Measurements from ENCODE around the gene KCNJ6.

Gene KCNJ6

GRCh38 chr21:37811711-37812110, 104.5 kb downstream of the KCNJ6 start:
- no peak for DNase-seq

DNA sequence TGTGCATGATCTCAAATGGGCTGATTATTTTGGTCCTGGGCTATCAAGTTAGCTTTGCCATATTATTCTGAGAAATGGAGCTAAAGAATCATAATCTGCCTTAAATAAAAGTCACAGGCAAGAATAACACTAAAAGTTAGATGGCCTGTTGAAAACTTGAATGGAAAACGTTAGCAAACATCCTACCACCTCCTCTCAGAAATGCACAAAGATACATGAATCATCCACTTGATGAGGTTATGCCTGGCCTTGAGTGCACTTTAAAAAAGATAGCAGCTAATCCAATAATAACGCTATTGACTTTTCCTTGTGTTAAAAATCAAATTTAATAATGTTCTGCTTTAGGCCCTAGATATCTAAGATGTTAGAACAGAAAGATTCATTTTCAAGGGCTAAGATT, 108.0 kb downstream of the KCNJ6 start:
- DNase-seq = no peak

DNA sequence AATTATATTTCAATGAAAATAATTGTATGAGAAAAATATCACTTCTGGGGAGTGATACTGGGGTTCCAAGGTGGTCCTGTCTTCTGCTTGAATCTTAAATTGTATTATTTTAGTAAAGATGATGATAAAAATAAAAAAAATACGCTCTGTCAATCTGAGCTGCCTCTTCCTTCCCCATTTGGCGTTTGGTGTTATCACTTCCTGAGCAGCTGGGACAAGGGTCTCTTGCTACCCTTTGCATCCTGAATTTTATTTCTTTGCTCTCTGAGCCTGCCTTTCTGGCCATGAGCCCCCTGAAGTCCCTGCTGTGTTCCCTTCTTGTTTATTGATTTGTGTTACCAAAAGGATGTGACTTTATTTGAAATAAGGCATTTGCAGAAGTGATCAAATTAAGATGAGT, 111.0 kb downstream of the KCNJ6 start:
- no peak for DNase-seq

- no peak for DNase-seq
Measured at GRCh38 chr21:37804001-37804400, 112.3 kb downstream of the KCNJ6 start.

GRCh38 chr21:37803101-37803651, 113.1 kb downstream of the KCNJ6 start:
- no peak for DNase-seq

DNA sequence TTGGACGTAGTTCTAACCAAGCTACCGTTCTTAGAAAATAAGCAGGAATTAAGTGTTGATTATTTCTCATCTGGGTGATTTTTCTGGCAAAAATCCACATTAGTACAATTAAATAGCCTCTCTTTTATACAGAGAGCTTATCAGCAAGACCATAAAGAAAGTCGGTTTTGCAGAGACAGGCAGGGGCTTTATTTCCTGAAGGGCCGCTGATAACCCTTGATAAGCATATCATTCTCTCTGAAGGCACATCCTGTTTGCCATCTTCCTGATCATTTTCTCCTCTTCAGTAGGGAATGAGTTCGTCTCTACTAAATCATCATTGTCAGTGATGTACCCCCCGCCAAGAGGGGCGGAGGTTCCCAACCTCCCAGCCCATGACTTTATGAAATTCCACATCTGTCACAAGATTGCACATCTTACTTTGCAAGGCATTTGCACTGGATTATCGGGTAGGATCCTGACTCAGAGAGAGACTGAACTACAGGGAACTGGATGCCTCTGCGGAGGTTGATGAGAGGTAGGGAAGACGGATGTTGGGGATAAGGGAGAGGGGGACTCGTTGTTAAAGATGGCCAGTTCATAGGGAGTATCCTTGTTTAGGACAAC, 115.7 kb downstream of the KCNJ6 start:
- no peak for DNase-seq

- no peak for DNase-seq
Measured at GRCh38 chr21:37800057-37800455, 116.2 kb downstream of the KCNJ6 start.

- no peak for DNase-seq
Measured at GRCh38 chr21:37799211-37800056, 116.8 kb downstream of the KCNJ6 start.

- no peak for DNase-seq
Measured at GRCh38 chr21:37797403-37797802, 118.9 kb downstream of the KCNJ6 start.

- DNase-seq = no peak
Measured at GRCh38 chr21:37796011-37796410, 120.2 kb downstream of the KCNJ6 start.

GRCh38 chr21:37793660-37794059, 122.6 kb downstream of the KCNJ6 start:
- DNase-seq = no peak

- no peak for DNase-seq
Measured at GRCh38 chr21:37792046-37792445, 124.2 kb downstream of the KCNJ6 start.

DNA sequence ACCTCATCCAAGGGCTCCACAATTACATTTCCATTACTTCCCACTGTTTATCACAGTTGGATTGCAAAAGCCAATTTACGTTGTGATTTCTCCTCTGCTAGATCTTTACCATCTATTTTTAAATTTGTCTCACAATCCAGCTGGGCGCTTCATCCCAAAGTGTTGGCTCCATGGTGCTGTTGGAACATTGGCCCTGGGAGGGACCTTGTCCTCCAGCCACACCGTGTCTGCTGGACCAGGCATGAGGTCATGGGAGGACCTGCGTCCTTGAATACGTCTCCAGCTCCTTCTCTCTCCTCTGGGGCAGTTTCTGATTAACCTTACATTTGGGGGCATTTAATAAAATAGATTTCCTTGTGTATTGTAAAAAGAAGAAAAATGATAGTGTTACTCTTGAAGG, 125.4 kb downstream of the KCNJ6 start:
- no peak for DNase-seq

DNA sequence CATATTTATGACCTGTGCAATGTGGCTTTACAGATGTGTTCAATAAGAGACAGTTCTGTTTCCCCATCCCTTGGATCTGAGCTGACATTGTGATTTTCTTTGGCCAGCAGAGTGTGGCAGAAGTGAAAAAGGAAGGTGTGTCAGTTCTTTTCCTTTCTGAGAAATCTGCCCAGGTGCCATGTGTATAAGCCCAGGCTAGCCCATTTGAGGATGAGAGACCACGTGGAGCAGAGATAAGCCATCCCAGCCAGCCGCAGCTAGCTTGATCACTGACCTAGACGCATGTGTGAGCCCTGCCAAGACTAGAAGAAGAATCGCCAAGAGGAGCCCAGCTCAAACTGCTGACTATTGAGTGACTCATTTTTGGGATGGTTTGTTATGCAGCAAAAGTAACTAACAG, 127.8 kb downstream of the KCNJ6 start:
- DNase-seq = no peak

DNA sequence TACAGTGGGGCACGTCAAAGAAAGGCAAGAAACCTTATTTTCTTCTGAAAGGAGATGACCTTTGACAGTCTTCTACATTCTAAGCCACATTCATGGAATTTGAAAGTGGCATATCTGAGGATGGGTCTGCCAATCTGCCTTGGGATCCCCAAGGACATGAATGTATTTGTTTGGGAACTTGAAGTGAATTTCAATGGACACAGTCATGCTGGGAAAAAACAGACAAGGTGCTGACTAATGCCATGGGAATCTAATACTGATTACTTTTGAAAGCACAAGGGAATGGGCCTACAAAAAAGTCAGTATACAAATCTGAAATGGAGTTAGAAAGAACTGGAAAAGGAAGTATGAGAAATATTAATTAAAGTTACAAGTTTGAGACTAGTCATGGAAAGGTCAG, 128.8 kb downstream of the KCNJ6 start:
- no peak for DNase-seq

GRCh38 chr21:37784591-37785318, 131.5 kb downstream of the KCNJ6 start:
- no peak for DNase-seq

GRCh38 chr21:37783016-37783415, 133.2 kb downstream of the KCNJ6 start:
- no peak for DNase-seq

DNA sequence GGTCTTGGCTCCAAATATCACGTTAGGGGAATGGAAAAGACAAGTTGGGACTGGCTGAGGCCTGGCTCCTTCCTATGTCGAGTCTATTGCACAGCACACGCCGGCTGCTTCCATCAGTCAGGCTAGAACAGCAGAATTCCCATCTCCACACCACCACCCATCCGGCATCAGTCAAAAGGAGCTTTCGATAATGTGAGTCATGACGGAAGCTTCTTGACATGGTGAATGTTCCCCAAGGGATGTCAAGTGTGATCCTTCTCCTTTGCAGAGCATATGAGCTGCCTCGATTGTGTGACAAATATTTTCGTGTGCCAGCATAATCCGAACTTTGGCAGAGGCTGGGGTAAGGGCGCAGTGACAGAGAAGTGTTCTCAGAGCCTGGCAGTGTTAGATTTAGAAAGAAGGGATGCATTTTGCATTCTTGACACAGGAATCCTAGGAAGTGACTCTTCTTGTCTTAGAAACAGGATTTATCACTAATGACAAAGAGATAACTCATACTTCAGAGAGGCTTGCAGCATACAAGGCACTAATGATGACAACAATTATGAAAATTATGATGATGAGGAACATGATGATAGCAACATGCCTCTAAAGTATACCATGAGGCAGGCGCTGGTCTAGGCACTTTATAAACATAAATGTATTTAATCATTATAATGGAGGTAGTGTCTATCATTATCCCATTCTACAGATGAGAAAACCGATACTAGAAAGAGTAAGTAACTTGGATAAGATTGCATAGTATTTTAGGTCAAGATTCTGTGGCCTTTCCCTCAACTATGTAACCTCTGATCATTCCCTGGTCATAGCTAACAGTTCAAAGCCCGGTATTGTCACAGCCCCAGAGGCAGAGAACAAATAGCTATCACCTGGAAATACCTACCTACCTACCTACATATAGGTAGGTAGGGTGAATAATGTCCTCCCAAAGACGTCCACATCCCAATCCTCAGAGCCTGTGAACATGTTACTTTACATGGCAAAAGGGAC, 135.0 kb downstream of the KCNJ6 start:
- DNase-seq = no peak

DNA sequence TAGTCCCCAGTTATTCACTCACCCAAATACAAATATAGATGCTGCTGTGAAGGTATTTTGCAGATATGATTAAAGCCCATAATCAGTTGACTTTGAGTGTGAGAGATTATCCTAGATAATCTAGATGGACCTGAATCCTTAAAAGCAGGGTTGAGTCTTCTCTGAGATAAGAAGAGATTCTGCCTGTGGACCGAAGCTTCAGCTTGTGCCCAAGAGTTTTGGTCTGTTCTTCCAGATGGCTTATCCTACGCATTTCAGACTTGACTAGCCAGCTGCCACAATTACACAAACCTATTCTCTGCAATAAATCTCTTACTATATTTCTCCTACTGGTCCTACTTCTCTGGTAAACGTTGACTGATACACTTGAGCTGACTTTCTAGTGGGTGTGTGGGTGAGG, 145.1 kb downstream of the KCNJ6 start:
- no peak for DNase-seq

GRCh38 chr21:37770461-37770860, 145.8 kb downstream of the KCNJ6 start:
- no peak for DNase-seq

DNA sequence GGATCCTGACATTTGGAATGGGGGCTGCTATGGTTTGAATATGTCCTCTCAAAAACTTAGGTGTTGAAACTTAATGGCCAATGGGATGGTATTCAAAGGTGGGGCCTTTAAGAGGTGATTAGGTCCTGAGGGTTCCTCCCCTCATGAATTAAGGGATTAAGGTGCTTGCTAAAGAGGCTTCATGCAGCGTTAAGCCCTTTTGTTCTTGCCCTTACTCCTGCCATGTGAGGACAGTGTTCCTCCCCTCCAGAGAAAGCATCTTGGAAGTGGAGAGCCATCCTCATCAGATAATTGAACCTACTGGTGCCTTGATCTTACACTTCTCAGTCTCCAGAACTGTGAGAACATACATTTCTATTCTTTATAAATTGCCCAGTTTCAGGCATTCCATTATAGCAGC, 146.6 kb downstream of the KCNJ6 start:
- no peak for DNase-seq

GRCh38 chr21:37767984-37768383, 148.3 kb downstream of the KCNJ6 start:
- no peak for DNase-seq
